HFF-Myc (cell line): ENCODE results near the gene PPP6R2.

Source experiments
- DNase-seq: peaks from one replicate; pipeline ENCODE4 v3.0.0-alpha.2; 2011; ENCODE audit warnings: low read depth; ENCODE audit errors: extremely low read depth
- H3K4me3 ChIP-seq: replicated peaks from 2 replicates; pipeline ENCODE4 v1.5.1; 2011; ENCODE audit warnings: low read depth, mild to moderate bottlenecking, control low read depth, low read length
- TF ChIP-seq, protein P1 (sequence below): IDR thresholded peaks from 2 replicates; pipeline ENCODE4 v1.5.1; 2012; ENCODE audit warnings: mild to moderate bottlenecking, low read depth, low read length, control low read depth; ENCODE audit errors: missing control alignments

The PPP6R2 gene

DNA sequence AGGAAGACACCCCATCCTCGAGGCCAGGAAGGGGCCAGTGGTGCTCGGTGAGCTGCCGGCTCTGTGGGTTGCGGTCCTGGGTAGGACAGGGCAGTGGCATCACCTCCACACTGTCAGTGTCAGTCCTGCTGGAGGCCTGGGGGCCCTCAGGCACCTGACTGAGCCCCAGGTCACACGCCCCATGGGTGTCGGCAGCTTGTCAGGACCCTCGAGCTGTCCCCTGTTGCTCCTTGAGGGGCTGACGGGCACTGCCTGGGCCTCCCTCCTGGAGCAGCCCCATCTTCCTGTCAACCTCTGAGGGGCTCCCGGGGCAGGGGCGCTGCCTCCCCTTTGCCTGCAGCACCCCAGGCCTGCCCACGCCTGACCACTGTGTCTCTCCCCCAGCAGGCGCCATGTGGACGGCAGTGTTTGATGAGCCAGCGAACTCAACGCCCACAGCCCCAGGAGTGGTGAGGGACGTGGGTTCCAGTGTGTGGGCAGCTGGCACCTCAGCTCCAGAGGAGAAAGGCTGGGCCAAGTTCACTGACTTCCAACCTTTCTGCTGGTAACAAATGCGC, 96.3 kb downstream of the PPP6R2 start:
- no peak overlapping the region for H3K4me3 ChIP-seq
- TF ChIP-seq, protein P1, sequence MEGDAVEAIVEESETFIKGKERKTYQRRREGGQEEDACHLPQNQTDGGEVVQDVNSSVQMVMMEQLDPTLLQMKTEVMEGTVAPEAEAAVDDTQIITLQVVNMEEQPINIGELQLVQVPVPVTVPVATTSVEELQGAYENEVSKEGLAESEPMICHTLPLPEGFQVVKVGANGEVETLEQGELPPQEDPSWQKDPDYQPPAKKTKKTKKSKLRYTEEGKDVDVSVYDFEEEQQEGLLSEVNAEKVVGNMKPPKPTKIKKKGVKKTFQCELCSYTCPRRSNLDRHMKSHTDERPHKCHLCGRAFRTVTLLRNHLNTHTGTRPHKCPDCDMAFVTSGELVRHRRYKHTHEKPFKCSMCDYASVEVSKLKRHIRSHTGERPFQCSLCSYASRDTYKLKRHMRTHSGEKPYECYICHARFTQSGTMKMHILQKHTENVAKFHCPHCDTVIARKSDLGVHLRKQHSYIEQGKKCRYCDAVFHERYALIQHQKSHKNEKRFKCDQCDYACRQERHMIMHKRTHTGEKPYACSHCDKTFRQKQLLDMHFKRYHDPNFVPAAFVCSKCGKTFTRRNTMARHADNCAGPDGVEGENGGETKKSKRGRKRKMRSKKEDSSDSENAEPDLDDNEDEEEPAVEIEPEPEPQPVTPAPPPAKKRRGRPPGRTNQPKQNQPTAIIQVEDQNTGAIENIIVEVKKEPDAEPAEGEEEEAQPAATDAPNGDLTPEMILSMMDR: no peak
- no peak for DNase-seq

DNA sequence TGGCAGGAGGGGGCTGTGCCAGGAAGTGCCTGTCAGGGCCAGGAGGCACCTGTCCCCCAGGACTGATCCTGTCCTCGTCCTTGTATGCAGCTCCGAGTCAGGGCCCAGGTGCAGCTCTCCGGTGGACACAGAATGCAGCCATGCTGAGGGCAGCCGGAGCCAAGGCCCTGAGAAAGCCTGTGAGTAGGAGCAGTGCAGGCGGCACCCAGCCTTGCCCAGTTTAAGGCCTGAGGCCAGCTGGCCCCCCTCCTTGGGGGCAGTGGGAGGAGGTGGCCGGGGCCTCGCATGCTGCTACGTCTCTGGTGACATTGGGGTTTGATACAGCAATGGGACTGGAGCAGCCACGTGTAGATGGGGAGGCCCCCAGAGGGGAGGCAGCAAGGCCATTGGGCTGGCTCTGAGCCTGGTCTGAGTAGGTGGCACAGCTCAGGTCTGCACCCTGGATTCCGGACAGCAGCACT, 96.8 kb downstream of the PPP6R2 start:
- no peak overlapping the region for H3K4me3 ChIP-seq
- no peak for DNase-seq
- TF ChIP-seq, protein P1: no peak

DNA sequence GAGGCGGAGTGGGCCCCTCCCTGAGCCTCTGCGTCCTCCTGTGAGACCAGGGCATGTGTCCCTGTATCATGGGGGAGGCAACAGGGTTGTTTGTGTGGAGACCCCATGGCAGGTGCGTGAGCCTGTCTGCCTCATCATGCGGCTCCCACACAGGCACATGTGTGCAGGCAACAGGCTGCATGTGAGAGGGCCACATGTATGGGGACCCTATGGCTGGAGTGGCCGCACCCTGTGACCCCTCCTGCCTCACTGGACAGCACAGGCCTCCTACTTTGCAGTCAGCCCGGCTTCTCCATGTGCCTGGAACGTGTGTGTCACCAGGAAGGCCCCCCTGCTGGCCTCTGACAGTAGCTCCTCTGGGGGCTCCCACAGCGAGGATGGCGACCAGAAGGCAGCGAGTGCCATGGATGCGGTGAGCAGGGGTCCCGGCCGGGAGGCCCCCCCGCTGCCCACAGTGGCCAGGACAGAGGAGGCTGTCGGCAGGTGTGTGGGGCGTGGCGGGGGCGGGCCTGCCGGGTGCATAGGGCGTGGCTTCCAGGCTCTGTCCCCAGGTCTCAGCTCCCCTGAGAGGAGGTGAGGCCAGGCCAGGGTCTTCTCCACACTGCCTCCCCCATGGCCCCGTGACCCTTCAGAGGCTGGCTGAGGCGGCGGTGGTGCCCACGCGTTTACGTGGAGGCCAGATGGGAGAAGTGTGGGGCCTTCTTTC, 97.6 kb downstream of the PPP6R2 start:
- no peak for DNase-seq
- TF ChIP-seq, protein P1: no peak
- no peak overlapping the region for H3K4me3 ChIP-seq

DNA sequence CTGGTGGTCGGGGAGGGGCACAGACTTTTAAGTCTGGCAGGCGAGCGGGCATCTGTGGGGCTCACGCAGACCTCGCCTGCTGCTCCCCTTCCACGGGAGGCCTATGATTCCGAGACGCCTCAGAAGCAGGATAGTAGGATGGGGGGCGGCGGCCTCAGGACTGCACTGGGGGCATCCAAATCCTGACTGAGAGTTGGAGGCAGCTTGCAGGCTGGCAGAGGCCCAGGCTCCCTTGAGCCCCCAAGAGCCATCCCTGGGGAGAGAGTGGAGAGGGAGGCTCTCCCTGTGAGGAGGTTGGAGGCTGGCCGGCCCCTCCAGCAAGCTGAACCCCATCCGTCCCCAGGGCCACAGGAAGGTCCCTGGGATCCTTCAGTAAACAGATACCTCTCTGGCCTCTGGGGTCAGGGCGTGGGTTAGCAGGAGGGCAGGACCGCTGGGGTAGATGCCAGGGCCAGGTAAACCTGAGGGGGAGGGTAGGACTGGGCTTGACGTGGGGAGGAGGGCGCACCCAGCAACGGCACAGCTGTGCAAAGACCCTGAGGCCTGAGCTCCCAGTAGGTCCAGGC, 98.4 kb downstream of the PPP6R2 start:
- TF ChIP-seq, protein P1: no peak
- no peak overlapping the region for H3K4me3 ChIP-seq
- DNase-seq: no peak

DNA sequence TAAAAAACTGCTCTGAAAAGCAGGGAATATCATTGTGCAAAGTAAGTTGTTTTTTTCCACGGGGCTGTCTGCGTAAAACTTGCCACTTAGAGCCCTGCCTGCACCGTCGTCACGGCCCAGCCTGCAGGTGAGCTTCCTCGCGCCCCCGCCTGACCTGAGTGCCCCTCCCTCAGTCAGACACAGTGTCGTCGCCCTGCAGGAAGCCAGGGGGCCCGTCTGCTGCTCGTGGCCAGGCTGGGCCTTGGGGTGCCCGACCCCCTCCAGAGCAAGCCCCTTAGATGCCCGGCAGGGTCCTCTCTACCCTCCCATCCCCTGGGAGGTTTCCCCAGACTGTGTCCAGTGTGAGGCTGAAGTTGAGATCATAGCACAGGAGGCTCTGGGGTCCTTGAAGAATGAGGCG, 100.1 kb downstream of the PPP6R2 start:
- H3K4me3 ChIP-seq: no peak overlapping the region
- DNase-seq: no peak
- TF ChIP-seq, protein P1: no peak

- TF ChIP-seq, protein P1: no peak
- no peak for DNase-seq
- H3K4me3 ChIP-seq: no peak overlapping the region
These were observed 100.9 kb downstream of the PPP6R2 start for GRCh38 chr22:50443801-50444625.
